ENCODE measurements around the gene GGTLC2. TPM values are rescaled to one million over a fixed set of nuclear protein-coding genes. Genes with fewer than 3 reads are reported as not detected.

GGTLC2 gene
- total RNA-seq, 1 experiment from 2014 or later: not detected

DNA sequence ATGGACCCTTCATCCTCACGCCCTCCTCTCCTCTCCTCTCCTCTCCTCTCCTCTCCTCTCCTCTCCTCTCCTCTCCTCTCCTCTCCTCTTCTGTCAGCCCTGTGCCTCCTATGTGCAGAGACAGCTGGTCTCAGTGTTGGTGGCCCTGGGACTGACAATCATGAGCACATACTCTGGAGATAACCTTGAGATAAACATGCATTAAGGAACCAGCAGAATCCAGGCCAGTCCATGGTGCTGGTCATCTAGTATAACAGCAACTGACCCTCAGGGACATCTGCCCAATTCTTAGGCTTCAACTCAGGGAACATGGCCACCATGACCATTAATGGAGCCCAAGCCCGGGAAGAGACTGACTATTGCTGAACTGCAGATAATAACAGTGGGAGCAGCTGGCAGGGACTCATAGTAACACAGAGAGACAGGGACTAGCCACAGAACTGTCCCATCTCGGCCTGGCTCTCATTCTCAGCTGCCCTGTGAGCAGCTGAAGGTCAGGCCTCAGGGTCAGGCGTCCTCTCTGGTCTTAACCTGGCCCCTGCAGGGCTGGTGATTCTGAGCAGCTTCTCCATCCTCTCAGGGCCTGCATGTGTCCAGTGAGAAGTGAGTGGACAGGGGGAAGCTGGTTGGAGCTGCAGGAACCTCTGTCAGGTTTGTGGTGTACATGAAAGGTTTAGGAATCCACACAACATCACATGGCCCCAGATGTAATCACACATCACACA lies 45.4 kb downstream of the GGTLC2 start:
- ChIA-PET CTCF (no interaction called here), POLR2A (ENCODE audit: unreplicated experiment) (no interaction called here)
- Histone ChIP-seq H3K9ac (ENCODE audit: low read length) (no peak overlapping the region), H3K4me2 (ENCODE audit: low read length) (no peak overlapping the region), H3K27me3 (ENCODE audit: low read length) (no peaks in the 10 kb centered on the region), H3K79me2 (ENCODE audit: low read length) (no peaks in the 10 kb centered on the region), H2AFZ (ENCODE audit: low read length) (no peak overlapping the region), H3F3A (ENCODE audit: low read length, unreplicated experiment) (no peaks in the 10 kb centered on the region), H3K9me2 (replicated peaks; ENCODE audit: low read length) (no peaks in the 10 kb centered on the region), H3K36me3 (ENCODE audit: low read depth, low read length) (no peaks in the 10 kb centered on the region), H3K4me1 (ENCODE audit: insufficient read depth, low read length) (peaks cover 35% of the 10 kb centered on the region), H3K9me3 (ENCODE audit: low read length) (no peaks in the 10 kb centered on the region), H3K4me3 (ENCODE audit: low read length) (no peak overlapping the region), H3K27ac (ENCODE audit: low read length) (no peak overlapping the region), H4K20me1 (ENCODE audit: low read length) (no peaks in the 10 kb centered on the region)
- ATAC-seq (no peak), DNase-seq (no peak)
- intact Hi-C loops (cut with micrococcal nuclease): no loop called here
- TF ChIP-seq EZH2 (IDR thresholded peaks at IDR 0.05; ENCODE audit: low read length, unreplicated experiment) (no peak), EZH2phosphoT487 (IDR thresholded peaks at IDR 0.05; ENCODE audit: borderline replicate concordance, low read length) (no peak)
- TF ChIP-seq, protein P1, sequence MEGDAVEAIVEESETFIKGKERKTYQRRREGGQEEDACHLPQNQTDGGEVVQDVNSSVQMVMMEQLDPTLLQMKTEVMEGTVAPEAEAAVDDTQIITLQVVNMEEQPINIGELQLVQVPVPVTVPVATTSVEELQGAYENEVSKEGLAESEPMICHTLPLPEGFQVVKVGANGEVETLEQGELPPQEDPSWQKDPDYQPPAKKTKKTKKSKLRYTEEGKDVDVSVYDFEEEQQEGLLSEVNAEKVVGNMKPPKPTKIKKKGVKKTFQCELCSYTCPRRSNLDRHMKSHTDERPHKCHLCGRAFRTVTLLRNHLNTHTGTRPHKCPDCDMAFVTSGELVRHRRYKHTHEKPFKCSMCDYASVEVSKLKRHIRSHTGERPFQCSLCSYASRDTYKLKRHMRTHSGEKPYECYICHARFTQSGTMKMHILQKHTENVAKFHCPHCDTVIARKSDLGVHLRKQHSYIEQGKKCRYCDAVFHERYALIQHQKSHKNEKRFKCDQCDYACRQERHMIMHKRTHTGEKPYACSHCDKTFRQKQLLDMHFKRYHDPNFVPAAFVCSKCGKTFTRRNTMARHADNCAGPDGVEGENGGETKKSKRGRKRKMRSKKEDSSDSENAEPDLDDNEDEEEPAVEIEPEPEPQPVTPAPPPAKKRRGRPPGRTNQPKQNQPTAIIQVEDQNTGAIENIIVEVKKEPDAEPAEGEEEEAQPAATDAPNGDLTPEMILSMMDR (conservative IDR thresholded peaks at IDR 0.05; ENCODE audit: low read depth, low read length): no peak
- no TSS peak for BruUV-seq (replicated peaks)

DNA sequence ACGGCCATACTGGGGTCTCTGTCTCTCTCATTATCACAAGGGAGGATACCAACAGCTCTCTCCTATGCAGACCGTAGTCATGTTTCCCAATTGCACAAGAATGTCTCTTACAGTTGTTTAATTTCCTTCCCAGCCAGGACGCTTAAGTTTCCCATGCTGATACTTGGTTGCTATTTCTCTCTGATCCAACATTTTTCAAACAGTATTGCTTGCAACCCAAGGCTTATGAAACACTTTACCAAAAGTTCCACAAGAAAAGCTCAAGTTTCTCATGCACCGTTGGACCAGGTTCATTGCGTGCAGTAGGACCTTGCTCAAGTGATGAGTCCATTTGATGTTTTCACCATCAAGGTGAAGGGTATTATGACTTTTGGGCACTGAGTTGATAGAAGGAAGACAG lies 46.6 kb downstream of the GGTLC2 start:
- no peaks in the 10 kb centered on the region for H3F3A ChIP-seq (ENCODE audit: low read length, unreplicated experiment)
- CTCF ChIA-PET: no interaction called here
- no peaks in the 10 kb centered on the region for H3K9me2 ChIP-seq (replicated peaks; ENCODE audit: low read length)
- H3K27ac ChIP-seq (ENCODE audit: low read length): peak overlapping the region; percentile 33; the same call in 1 of the 2 replicates
- H3K9ac ChIP-seq (ENCODE audit: low read length): no peak overlapping the region
- H3K4me1 ChIP-seq (ENCODE audit: insufficient read depth, low read length): peaks cover 27% of the 10 kb centered on the region
- BruUV-seq (replicated peaks): no TSS peak
- no peak overlapping the region for H3K4me3 ChIP-seq (ENCODE audit: low read length)
- no peaks in the 10 kb centered on the region for H3K79me2 ChIP-seq (ENCODE audit: low read length)
- no peaks in the 10 kb centered on the region for H3K9me3 ChIP-seq (ENCODE audit: low read length)
- intact Hi-C loops (cut with micrococcal nuclease): no loop called here
- H3K4me2 ChIP-seq (ENCODE audit: low read length): no peak overlapping the region
- no peaks in the 10 kb centered on the region for H4K20me1 ChIP-seq (ENCODE audit: low read length)
- DNase-seq (no peak), ATAC-seq (no peak)
- no peaks in the 10 kb centered on the region for H3K36me3 ChIP-seq (ENCODE audit: low read depth, low read length)
- TF ChIP-seq EZH2 (IDR thresholded peaks at IDR 0.05; ENCODE audit: low read length, unreplicated experiment): no peak
- TF ChIP-seq, protein P1 (conservative IDR thresholded peaks at IDR 0.05; ENCODE audit: low read depth, low read length): no peak
- TF ChIP-seq EZH2phosphoT487 (IDR thresholded peaks at IDR 0.05; ENCODE audit: borderline replicate concordance, low read length): no peak
- H3K27me3 ChIP-seq (ENCODE audit: low read length): no peaks in the 10 kb centered on the region
- POLR2A ChIA-PET (ENCODE audit: unreplicated experiment): no interaction called here
- no peak overlapping the region for H2AFZ ChIP-seq (ENCODE audit: low read length)
